Measurements from ENCODE around the gene ZNF462. TPM values are rescaled to one million over a fixed set of nuclear protein-coding genes. Genes with fewer than 3 reads are reported as not detected.

ZNF462 gene
- total and polyA plus RNA-seq, 2 of the 13 experiments (the other 11 are each of a cell fraction or from before 2014, with no cell fraction given) = not detected

DNA sequence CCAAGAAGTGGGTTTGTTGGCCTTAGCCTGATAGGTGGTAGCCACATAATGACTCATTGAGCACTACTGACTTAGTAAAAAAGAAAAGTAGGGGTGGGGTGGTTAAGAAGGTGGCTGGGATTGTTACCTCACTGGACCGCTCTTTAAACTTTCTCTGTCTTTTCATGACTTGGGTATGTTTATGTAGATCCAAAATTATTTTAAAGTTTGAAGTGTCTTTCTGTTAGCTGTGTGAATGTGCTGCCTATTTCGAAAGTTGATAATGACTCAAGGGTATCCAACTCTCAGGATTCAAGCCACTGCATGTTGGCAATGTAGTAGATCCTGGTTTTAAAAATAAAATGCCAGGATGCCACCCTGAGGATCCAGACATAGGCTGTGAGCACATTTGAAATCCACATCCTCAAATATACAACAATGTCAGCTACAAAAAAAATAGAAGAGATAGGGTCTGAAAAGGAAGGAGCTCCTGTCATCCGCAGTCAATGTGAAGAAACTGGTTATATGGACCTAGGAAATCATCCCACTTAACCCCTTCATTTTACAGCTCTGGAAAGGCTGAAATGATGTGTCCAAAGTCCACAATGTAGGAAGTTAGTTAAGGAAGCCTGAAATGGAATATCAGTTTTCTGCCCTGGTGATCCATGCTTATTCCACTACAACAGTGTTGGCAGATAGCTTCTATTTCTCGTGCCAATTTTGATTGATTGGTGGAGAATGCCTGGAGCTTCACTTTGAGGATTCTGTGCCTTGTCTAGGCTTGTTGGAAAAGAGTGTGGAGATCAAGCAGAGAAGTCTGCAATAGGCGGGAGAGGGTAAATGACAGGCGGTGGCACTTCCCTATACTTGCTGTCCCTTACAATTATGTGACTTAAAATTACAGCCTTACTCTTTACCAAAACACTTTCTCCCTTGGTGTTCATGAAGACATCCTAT lies 23.4 kb downstream of the ZNF462 start:
- POLR2A ChIA-PET = no interaction called here
- no peak overlapping the region for H3K9ac ChIP-seq (ENCODE audit: insufficient read depth, low read depth, low read length)
- TF ChIP-seq ZNF205 (CRISPR knock-in tag; IDR thresholded peaks at IDR 0.05) = no peak
- H3K4me1 ChIP-seq (ENCODE audit: insufficient read depth, low read length) = no peaks in the 10 kb centered on the region
- H3K4me3 ChIP-seq (replicated peaks in 1 of 3; ENCODE audit: insufficient read depth in 1 of 3, low read depth in 2 of 3, low read length in 3 of 3) = no peak overlapping the region
- H3K36me3 ChIP-seq (replicated peaks in 1 of 2; ENCODE audit: control insufficient read depth in 1 of 2, insufficient read depth in 2 of 2, low read length in 2 of 2) = no peaks in the 10 kb centered on the region
- no peak overlapping the region for H2AFZ ChIP-seq (ENCODE audit: low read length)
- H3K4me2 ChIP-seq (ENCODE audit: low read depth, low read length) = no peak overlapping the region
- no peaks in the 10 kb centered on the region for H4K20me1 ChIP-seq (ENCODE audit: insufficient read depth, low read length)
- CTCF ChIA-PET (ENCODE audit: low intra/inter-chr PET ratio, low total read pairs) = no interaction called here
- DNase-seq (ENCODE audit: low spot score) (no peak), FAIRE-seq (no peak), ATAC-seq (no peak)
- WGBS (ENCODE audit: low lambda C conversion rate) = 42% methylated on average over 6 of the region's 6 CpGs
- H3K27me3 ChIP-seq (ENCODE audit: control insufficient read depth in 1 of 2, insufficient read depth in 2 of 2, low read length in 2 of 2) = no peaks in the 10 kb centered on the region
- in situ Hi-C loops (cut with HindIII; ENCODE audit: extremely low pct_ligation_motif_present, low pct_unique_long_range_greater_than_20kb) = no loop called here
- no TSS peak for BruUV-seq (replicated peaks)
- no peaks in the 10 kb centered on the region for H3K79me2 ChIP-seq (ENCODE audit: insufficient read depth, low read length)
- intact Hi-C loops (cut with micrococcal nuclease; ENCODE audit: unreplicated experiment) = no loop called here
- no peak overlapping the region for H3K27ac ChIP-seq (ENCODE audit: extremely low read length, insufficient read depth, low read length)
- no peaks in the 10 kb centered on the region for H3K9me3 ChIP-seq (ENCODE audit: low read length)

DNA sequence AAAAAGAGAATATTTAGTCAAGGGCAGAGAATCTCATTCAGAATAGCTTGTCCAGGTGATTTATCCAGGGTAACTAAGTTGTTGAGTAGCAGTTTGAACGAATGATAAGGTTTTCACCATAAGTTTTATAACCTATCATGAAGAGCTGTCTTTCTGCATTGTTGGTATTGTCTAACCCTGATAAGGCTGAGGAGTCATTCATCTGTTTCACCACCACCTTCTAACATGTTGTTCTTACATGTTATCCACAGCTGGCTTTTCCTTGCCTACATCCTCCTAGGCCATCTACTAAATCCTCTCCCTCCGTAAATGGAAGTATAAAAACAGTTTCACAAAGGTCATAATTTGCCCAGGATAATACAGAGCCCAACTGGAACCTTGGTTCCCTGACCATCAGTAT lies 24.1 kb downstream of the ZNF462 start:
- Histone ChIP-seq H3K4me1 (ENCODE audit: insufficient read depth, low read length) (no peaks in the 10 kb centered on the region), H4K20me1 (ENCODE audit: insufficient read depth, low read length) (no peaks in the 10 kb centered on the region), H3K27me3 (ENCODE audit: control insufficient read depth in 1 of 2, insufficient read depth in 2 of 2, low read length in 2 of 2) (no peaks in the 10 kb centered on the region), H3K9me3 (ENCODE audit: low read length) (no peaks in the 10 kb centered on the region), H2AFZ (ENCODE audit: low read length) (no peak overlapping the region), H3K4me3 (replicated peaks in 1 of 3; ENCODE audit: insufficient read depth in 1 of 3, low read depth in 2 of 3, low read length in 3 of 3) (no peak overlapping the region), H3K79me2 (ENCODE audit: insufficient read depth, low read length) (no peaks in the 10 kb centered on the region), H3K9ac (ENCODE audit: insufficient read depth, low read depth, low read length) (no peak overlapping the region), H3K36me3 (replicated peaks in 1 of 2; ENCODE audit: control insufficient read depth in 1 of 2, insufficient read depth in 2 of 2, low read length in 2 of 2) (no peaks in the 10 kb centered on the region), H3K27ac (ENCODE audit: extremely low read length, insufficient read depth, low read length) (no peak overlapping the region), H3K4me2 (ENCODE audit: low read depth, low read length) (no peak overlapping the region)
- ChIA-PET POLR2A (no interaction called here), CTCF (ENCODE audit: low intra/inter-chr PET ratio, low total read pairs) (no interaction called here)
- in situ Hi-C loops (cut with HindIII; ENCODE audit: extremely low pct_ligation_motif_present, low pct_unique_long_range_greater_than_20kb) (no loop called here), intact Hi-C loops (cut with micrococcal nuclease; ENCODE audit: unreplicated experiment) (no loop called here)
- 14% methylated on average over 2 of the region's 2 CpGs for WGBS (ENCODE audit: low lambda C conversion rate)
- no TSS peak for BruUV-seq (replicated peaks)
- DNase-seq (ENCODE audit: low spot score) (no peak), FAIRE-seq (no peak), ATAC-seq (no peak)
- TF ChIP-seq ZNF432 (CRISPR knock-in tag; IDR thresholded peaks at IDR 0.05; ENCODE audit: borderline replicate concordance) = no peak
- TF ChIP-seq, protein P1, sequence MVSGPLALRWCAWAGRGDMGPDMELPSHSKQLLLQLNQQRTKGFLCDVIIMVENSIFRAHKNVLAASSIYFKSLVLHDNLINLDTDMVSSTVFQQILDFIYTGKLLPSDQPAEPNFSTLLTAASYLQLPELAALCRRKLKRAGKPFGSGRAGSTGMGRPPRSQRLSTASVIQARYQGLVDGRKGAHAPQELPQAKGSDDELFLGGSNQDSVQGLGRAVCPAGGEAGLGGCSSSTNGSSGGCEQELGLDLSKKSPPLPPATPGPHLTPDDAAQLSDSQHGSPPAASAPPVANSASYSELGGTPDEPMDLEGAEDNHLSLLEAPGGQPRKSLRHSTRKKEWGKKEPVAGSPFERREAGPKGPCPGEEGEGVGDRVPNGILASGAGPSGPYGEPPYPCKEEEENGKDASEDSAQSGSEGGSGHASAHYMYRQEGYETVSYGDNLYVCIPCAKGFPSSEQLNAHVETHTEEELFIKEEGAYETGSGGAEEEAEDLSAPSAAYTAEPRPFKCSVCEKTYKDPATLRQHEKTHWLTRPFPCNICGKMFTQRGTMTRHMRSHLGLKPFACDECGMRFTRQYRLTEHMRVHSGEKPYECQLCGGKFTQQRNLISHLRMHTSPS (CRISPR knock-in tag; IDR thresholded peaks at IDR 0.05; ENCODE audit: low read depth) = no peak
- TF ChIP-seq, protein P2, sequence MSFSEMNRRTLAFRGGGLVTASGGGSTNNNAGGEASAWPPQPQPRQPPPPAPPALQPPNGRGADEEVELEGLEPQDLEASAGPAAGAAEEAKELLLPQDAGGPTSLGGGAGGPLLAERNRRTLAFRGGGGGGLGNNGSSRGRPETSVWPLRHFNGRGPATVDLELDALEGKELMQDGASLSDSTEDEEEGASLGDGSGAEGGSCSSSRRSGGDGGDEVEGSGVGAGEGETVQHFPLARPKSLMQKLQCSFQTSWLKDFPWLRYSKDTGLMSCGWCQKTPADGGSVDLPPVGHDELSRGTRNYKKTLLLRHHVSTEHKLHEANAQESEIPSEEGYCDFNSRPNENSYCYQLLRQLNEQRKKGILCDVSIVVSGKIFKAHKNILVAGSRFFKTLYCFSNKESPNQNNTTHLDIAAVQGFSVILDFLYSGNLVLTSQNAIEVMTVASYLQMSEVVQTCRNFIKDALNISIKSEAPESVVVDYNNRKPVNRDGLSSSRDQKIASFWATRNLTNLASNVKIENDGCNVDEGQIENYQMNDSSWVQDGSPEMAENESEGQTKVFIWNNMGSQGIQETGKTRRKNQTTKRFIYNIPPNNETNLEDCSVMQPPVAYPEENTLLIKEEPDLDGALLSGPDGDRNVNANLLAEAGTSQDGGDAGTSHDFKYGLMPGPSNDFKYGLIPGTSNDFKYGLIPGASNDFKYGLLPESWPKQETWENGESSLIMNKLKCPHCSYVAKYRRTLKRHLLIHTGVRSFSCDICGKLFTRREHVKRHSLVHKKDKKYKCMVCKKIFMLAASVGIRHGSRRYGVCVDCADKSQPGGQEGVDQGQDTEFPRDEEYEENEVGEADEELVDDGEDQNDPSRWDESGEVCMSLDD (CRISPR knock-in tag; IDR thresholded peaks at IDR 0.05; ENCODE audit: borderline replicate concordance) = no peak
- no peak for TF ChIP-seq U2AF1 (optimal IDR thresholded peaks at IDR 0.05; ENCODE audit: low read depth, low read length)
- TF ChIP-seq TCF12 (IDR thresholded peaks at IDR 0.05) = no peak
- no peak for TF ChIP-seq TCF12 (CRISPR knock-in tag; IDR thresholded peaks at IDR 0.05)
- no peak for TF ChIP-seq ZNF264 (CRISPR knock-in tag; IDR thresholded peaks at IDR 0.05)
- no peak for TF ChIP-seq KLF9 (CRISPR knock-in tag; IDR thresholded peaks at IDR 0.05; ENCODE audit: low read depth)
- TF ChIP-seq, protein P3, sequence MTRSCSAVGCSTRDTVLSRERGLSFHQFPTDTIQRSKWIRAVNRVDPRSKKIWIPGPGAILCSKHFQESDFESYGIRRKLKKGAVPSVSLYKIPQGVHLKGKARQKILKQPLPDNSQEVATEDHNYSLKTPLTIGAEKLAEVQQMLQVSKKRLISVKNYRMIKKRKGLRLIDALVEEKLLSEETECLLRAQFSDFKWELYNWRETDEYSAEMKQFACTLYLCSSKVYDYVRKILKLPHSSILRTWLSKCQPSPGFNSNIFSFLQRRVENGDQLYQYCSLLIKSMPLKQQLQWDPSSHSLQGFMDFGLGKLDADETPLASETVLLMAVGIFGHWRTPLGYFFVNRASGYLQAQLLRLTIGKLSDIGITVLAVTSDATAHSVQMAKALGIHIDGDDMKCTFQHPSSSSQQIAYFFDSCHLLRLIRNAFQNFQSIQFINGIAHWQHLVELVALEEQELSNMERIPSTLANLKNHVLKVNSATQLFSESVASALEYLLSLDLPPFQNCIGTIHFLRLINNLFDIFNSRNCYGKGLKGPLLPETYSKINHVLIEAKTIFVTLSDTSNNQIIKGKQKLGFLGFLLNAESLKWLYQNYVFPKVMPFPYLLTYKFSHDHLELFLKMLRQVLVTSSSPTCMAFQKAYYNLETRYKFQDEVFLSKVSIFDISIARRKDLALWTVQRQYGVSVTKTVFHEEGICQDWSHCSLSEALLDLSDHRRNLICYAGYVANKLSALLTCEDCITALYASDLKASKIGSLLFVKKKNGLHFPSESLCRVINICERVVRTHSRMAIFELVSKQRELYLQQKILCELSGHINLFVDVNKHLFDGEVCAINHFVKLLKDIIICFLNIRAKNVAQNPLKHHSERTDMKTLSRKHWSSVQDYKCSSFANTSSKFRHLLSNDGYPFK (CRISPR knock-in tag; IDR thresholded peaks at IDR 0.05; ENCODE audit: borderline replicate concordance) = no peak
